Ishikawa (cell line): ENCODE measurements around the gene KRT82.

Experiments
- CEBPB ChIP-seq: IDR thresholded peaks from 2 replicates; pipeline ENCODE4 v1.6.1; 2012
- CREB1 ChIP-seq: IDR thresholded peaks from 2 replicates; pipeline ENCODE4 v1.6.1; 2012; ENCODE audit warnings: low read depth
- EGR1 ChIP-seq: IDR thresholded peaks from 2 replicates; pipeline ENCODE4 v1.6.1; 2012
- EP300 ChIP-seq: IDR thresholded peaks from 2 replicates; pipeline ENCODE4 v1.6.1; 2012; ENCODE audit warnings: borderline replicate concordance
- FOXM1 ChIP-seq: IDR thresholded peaks from 2 replicates; pipeline ENCODE4 v1.6.1; 2012; ENCODE audit warnings: low read depth, borderline replicate concordance
- MAX ChIP-seq: IDR thresholded peaks from 2 replicates; pipeline ENCODE4 v1.6.1; 2012
- NFIC ChIP-seq: IDR thresholded peaks from 2 replicates; pipeline ENCODE4 v1.6.1; 2012
- RAD21 ChIP-seq: IDR thresholded peaks from 2 replicates; pipeline ENCODE4 v1.6.1; 2012; ENCODE audit warnings: low read depth
- TAF1 ChIP-seq: IDR thresholded peaks from 2 replicates; pipeline ENCODE4 v1.6.1; 2012; ENCODE audit warnings: low read depth, mild to moderate bottlenecking
- TCF12 ChIP-seq: IDR thresholded peaks from 2 replicates; pipeline ENCODE4 v1.6.1; 2012; ENCODE audit warnings: low read depth
- TEAD4 ChIP-seq: IDR thresholded peaks from 2 replicates; pipeline ENCODE4 v1.6.1; 2012
- USF1 ChIP-seq: IDR thresholded peaks from 2 replicates; pipeline ENCODE4 v1.6.1; 2012
- YY1 ChIP-seq: IDR thresholded peaks from 2 replicates; pipeline ENCODE4 v1.6.1; 2012; ENCODE audit warnings: low read depth
- ZBTB7A ChIP-seq: IDR thresholded peaks from 2 replicates; pipeline ENCODE4 v1.6.1; 2012; ENCODE audit warnings: low read depth
- TF ChIP-seq, protein P1 (sequence below): IDR thresholded peaks from 2 replicates; pipeline ENCODE4 v1.6.1; 2012; ENCODE audit warnings: low read depth, mild to moderate bottlenecking

Gene KRT82

GRCh38 chr12:52446367-52447045 lies 40.4 kb upstream of the KRT82 start:
- TF ChIP-seq TAF1 (no peak), TEAD4 (no peak), EP300 (no peak)
- TF ChIP-seq, protein P1, sequence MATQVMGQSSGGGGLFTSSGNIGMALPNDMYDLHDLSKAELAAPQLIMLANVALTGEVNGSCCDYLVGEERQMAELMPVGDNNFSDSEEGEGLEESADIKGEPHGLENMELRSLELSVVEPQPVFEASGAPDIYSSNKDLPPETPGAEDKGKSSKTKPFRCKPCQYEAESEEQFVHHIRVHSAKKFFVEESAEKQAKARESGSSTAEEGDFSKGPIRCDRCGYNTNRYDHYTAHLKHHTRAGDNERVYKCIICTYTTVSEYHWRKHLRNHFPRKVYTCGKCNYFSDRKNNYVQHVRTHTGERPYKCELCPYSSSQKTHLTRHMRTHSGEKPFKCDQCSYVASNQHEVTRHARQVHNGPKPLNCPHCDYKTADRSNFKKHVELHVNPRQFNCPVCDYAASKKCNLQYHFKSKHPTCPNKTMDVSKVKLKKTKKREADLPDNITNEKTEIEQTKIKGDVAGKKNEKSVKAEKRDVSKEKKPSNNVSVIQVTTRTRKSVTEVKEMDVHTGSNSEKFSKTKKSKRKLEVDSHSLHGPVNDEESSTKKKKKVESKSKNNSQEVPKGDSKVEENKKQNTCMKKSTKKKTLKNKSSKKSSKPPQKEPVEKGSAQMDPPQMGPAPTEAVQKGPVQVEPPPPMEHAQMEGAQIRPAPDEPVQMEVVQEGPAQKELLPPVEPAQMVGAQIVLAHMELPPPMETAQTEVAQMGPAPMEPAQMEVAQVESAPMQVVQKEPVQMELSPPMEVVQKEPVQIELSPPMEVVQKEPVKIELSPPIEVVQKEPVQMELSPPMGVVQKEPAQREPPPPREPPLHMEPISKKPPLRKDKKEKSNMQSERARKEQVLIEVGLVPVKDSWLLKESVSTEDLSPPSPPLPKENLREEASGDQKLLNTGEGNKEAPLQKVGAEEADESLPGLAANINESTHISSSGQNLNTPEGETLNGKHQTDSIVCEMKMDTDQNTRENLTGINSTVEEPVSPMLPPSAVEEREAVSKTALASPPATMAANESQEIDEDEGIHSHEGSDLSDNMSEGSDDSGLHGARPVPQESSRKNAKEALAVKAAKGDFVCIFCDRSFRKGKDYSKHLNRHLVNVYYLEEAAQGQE: no peak

DNA sequence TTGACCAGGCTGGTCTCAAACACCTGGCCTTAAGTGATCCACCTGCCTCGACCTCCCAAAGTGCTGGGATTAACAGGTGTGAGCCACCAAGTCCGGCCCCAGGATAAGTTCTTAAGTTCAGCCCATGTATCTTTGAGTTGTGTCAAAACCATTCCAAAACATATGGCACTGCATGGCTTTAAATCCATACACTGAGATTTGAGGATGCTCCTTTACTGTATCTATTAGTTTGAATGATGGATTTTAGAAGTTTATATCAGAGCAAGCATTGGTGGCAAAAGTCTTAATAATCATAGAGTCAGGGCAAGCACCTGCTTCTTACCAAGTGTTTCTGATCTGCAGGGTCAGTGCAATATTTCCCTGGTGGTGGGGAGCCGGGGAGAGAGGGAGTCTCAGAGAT lies 39.7 kb upstream of the KRT82 start:
- TF ChIP-seq MAX (no peak), NFIC (no peak), ZBTB7A (no peak), TAF1 (no peak), RAD21 (no peak), YY1 (no peak), TEAD4 (no peak), FOXM1 (no peak), EP300 (no peak), USF1 (no peak), CEBPB (no peak), CREB1 (no peak), TCF12 (no peak)
- TF ChIP-seq, protein P1: no peak

- TF ChIP-seq EP300 (no peak), MAX (no peak), FOXM1 (no peak), TCF12 (no peak), EGR1 (no peak), USF1 (no peak), ZBTB7A (no peak), NFIC (no peak), CREB1 (no peak), YY1 (no peak), RAD21 (no peak), CEBPB (no peak), TEAD4 (no peak), TAF1 (no peak)
- TF ChIP-seq, protein P1: no peak
Measured at GRCh38 chr12:52444647-52445595, 38.8 kb upstream of the KRT82 start.

GRCh38 chr12:52443966-52444365 lies 37.8 kb upstream of the KRT82 start:
- TF ChIP-seq TCF12 (no peak), MAX (no peak), ZBTB7A (no peak), TEAD4 (no peak), NFIC (no peak), CREB1 (no peak), EP300 (no peak), RAD21 (no peak), USF1 (no peak), YY1 (no peak), EGR1 (no peak), TAF1 (no peak), CEBPB (no peak), FOXM1 (no peak)
- TF ChIP-seq, protein P1: no peak
